ENCODE results near the gene ZNF79.

The ZNF79 gene

GRCh38 chr9:127423934-127424675 lies at the start of gene ZNF79:
TSS of gene ZNF79 (plus strand) at chr9:127424382. CDS start at chr9:127424788, 406 bp downstream.
- TF ChIP-seq, protein P1, sequence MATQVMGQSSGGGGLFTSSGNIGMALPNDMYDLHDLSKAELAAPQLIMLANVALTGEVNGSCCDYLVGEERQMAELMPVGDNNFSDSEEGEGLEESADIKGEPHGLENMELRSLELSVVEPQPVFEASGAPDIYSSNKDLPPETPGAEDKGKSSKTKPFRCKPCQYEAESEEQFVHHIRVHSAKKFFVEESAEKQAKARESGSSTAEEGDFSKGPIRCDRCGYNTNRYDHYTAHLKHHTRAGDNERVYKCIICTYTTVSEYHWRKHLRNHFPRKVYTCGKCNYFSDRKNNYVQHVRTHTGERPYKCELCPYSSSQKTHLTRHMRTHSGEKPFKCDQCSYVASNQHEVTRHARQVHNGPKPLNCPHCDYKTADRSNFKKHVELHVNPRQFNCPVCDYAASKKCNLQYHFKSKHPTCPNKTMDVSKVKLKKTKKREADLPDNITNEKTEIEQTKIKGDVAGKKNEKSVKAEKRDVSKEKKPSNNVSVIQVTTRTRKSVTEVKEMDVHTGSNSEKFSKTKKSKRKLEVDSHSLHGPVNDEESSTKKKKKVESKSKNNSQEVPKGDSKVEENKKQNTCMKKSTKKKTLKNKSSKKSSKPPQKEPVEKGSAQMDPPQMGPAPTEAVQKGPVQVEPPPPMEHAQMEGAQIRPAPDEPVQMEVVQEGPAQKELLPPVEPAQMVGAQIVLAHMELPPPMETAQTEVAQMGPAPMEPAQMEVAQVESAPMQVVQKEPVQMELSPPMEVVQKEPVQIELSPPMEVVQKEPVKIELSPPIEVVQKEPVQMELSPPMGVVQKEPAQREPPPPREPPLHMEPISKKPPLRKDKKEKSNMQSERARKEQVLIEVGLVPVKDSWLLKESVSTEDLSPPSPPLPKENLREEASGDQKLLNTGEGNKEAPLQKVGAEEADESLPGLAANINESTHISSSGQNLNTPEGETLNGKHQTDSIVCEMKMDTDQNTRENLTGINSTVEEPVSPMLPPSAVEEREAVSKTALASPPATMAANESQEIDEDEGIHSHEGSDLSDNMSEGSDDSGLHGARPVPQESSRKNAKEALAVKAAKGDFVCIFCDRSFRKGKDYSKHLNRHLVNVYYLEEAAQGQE (IDR thresholded peaks at IDR 0.05; ENCODE audit: low read depth) = peak; percentile 59
- TF ChIP-seq FOXM1 (IDR thresholded peaks at IDR 0.05; ENCODE audit: borderline replicate concordance, low read depth) (no peak), USF1 (IDR thresholded peaks at IDR 0.05) (peak; percentile 62), YY1 (IDR thresholded peaks at IDR 0.05; ENCODE audit: low read depth) (peak; percentile 66), EGR1 (IDR thresholded peaks at IDR 0.05) (no peak), MAX (IDR thresholded peaks at IDR 0.05) (peak; percentile 21), CREB1 (IDR thresholded peaks at IDR 0.05; ENCODE audit: low read depth) (peak; percentile 92), CEBPB (IDR thresholded peaks at IDR 0.05) (no peak), TAF1 (IDR thresholded peaks at IDR 0.05; ENCODE audit: low read depth) (peak; percentile 62; the same call in 1 of the 2 replicates), TCF12 (IDR thresholded peaks at IDR 0.05; ENCODE audit: low read depth) (no peak; the same call in 1 of the 2 replicates), TEAD4 (IDR thresholded peaks at IDR 0.05) (no peak), EP300 (IDR thresholded peaks at IDR 0.05; ENCODE audit: borderline replicate concordance) (no peak), NFIC (IDR thresholded peaks at IDR 0.05) (peak; percentile 49)

DNA sequence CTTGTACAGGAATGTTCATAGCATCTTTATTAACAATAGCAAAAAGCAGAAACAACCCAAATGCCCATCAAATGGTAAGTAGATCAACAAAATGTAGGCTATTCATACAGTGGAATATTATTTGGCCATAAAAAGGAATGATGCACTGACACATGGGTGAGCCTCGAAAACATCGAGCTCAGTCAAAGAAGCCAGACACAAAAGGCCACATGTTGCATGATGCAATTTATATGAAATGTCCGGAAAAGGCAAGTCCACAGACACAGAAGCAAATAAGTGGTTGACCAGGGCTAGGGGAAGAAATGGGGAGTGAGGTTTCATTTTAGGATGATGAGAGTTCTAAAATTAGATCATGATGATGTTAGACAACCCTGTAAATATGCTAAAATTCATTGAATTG lies 43.7 kb upstream of the ZNF79 start:
- TF ChIP-seq TCF12 (IDR thresholded peaks at IDR 0.05; ENCODE audit: low read depth) = no peak
- no peak for TF ChIP-seq EGR1 (IDR thresholded peaks at IDR 0.05)
- TF ChIP-seq EP300 (IDR thresholded peaks at IDR 0.05; ENCODE audit: borderline replicate concordance) = no peak
- no peak for TF ChIP-seq TEAD4 (IDR thresholded peaks at IDR 0.05)
- TF ChIP-seq ZBTB7A (IDR thresholded peaks at IDR 0.05; ENCODE audit: low read depth) = no peak
- no peak for TF ChIP-seq TAF1 (IDR thresholded peaks at IDR 0.05; ENCODE audit: low read depth)
- TF ChIP-seq, protein P1 (IDR thresholded peaks at IDR 0.05; ENCODE audit: low read depth) = no peak
- no peak for TF ChIP-seq CREB1 (IDR thresholded peaks at IDR 0.05; ENCODE audit: low read depth)
- no peak for TF ChIP-seq YY1 (IDR thresholded peaks at IDR 0.05; ENCODE audit: low read depth)
- TF ChIP-seq USF1 (IDR thresholded peaks at IDR 0.05) = no peak
- TF ChIP-seq FOXM1 (IDR thresholded peaks at IDR 0.05; ENCODE audit: borderline replicate concordance, low read depth) = no peak
- no peak for TF ChIP-seq NFIC (IDR thresholded peaks at IDR 0.05)
- no peak for TF ChIP-seq MAX (IDR thresholded peaks at IDR 0.05)
- TF ChIP-seq RAD21 (IDR thresholded peaks at IDR 0.05; ENCODE audit: low read depth) = no peak
- TF ChIP-seq CEBPB (IDR thresholded peaks at IDR 0.05) = no peak

GRCh38 chr9:127382541-127382940 lies 41.6 kb upstream of the ZNF79 start:
- TF ChIP-seq CREB1 (IDR thresholded peaks at IDR 0.05; ENCODE audit: low read depth) (no peak), NFIC (IDR thresholded peaks at IDR 0.05) (no peak), ZBTB7A (IDR thresholded peaks at IDR 0.05; ENCODE audit: low read depth) (no peak), RAD21 (IDR thresholded peaks at IDR 0.05; ENCODE audit: low read depth) (no peak), FOXM1 (IDR thresholded peaks at IDR 0.05; ENCODE audit: borderline replicate concordance, low read depth) (no peak), EP300 (IDR thresholded peaks at IDR 0.05; ENCODE audit: borderline replicate concordance) (no peak), TAF1 (IDR thresholded peaks at IDR 0.05; ENCODE audit: low read depth) (no peak), TCF12 (IDR thresholded peaks at IDR 0.05; ENCODE audit: low read depth) (no peak), TEAD4 (IDR thresholded peaks at IDR 0.05) (no peak), CEBPB (IDR thresholded peaks at IDR 0.05) (no peak), MAX (IDR thresholded peaks at IDR 0.05) (no peak), USF1 (IDR thresholded peaks at IDR 0.05) (no peak), YY1 (IDR thresholded peaks at IDR 0.05; ENCODE audit: low read depth) (no peak), EGR1 (IDR thresholded peaks at IDR 0.05) (no peak)
- TF ChIP-seq, protein P1 (IDR thresholded peaks at IDR 0.05; ENCODE audit: low read depth) = no peak

Data from Ishikawa (cell line).